ACC112 (cell line): ENCODE measurements around the gene REC8.
A peak's percentile ranks its signal among the peaks of the same experiment; 100 is the strongest.
"Not testable (repeated sequence)": the region's sequence is repeated elsewhere in the genome, so short reads cannot be mapped to it uniquely, and the experiment has no call there.

Source experiments
- H2AFZ ChIP-seq: fragments of 200-600 bp; sonication (generic); one replicate; pipeline ENCODE4 v1.6.0; 2017; ENCODE audit warnings: antibody characterized with exemption, low read length; ENCODE audit not compliant: unreplicated experiment
- H3K27ac ChIP-seq: fragments of 200-600 bp; sonication (generic); 2 replicates; pipeline ENCODE4 v1.5.1; 2014; ENCODE audit warnings: low read depth, mild to moderate bottlenecking, antibody characterized with exemption, low read length, moderate library complexity
- H3K27me3 ChIP-seq: fragments of 200-600 bp; sonication (generic); 2 replicates; pipeline ENCODE4 v1.6.1; 2014; ENCODE audit warnings: mild to moderate bottlenecking, antibody characterized with exemption, low read length, moderate library complexity, mixed read lengths; ENCODE audit not compliant: insufficient read depth
- H3K36me3 ChIP-seq: fragments of 200-600 bp; sonication (generic); 2 replicates; pipeline ENCODE4 v1.6.1; 2016; ENCODE audit warnings: mild to moderate bottlenecking, antibody characterized with exemption, low read length, moderate library complexity, mixed read lengths; ENCODE audit not compliant: insufficient read depth
- H3K4me1 ChIP-seq: fragments of 200-600 bp; sonication (generic); one replicate; pipeline ENCODE4 v1.6.1; 2016; ENCODE audit warnings: low read length, mixed read lengths; ENCODE audit not compliant: insufficient read depth, unreplicated experiment, control insufficient read depth
- H3K4me3 ChIP-seq: fragments of 200-600 bp; sonication (generic); 2 replicates; pipeline ENCODE4 v1.5.1; 2014; ENCODE audit warnings: mild to moderate bottlenecking, low read depth, low read length
- H3K79me2 ChIP-seq: fragments of 200-600 bp; sonication (generic); one replicate; pipeline ENCODE4 v1.6.0; 2016; ENCODE audit warnings: low read length; ENCODE audit not compliant: control insufficient read depth, unreplicated experiment, insufficient read depth

The REC8 gene

GRCh38 chr14:24196071-24197055, 24.5 kb downstream of the REC8 start:
- H3K4me1 ChIP-seq: peaks cover 17% of the 10 kb centered on the region
- peaks cover 50% of the 10 kb centered on the region for H3K79me2 ChIP-seq
- no peaks in the 10 kb centered on the region for H3K27me3 ChIP-seq
- H2AFZ ChIP-seq: peak overlapping the region; percentile 94
- peaks cover 14% of the 10 kb centered on the region for H3K36me3 ChIP-seq
- H3K27ac ChIP-seq: peak overlapping the region; percentile 94
- H3K4me3 ChIP-seq: peak overlapping the region; percentile 96

GRCh38 chr14:24197056-24197450, 25.2 kb downstream of the REC8 start:
- peaks cover 50% of the 10 kb centered on the region for H3K79me2 ChIP-seq
- no peaks in the 10 kb centered on the region for H3K27me3 ChIP-seq
- peaks cover 17% of the 10 kb centered on the region for H3K4me1 ChIP-seq
- H3K27ac ChIP-seq: no peak overlapping the region
- H2AFZ ChIP-seq: no peak overlapping the region
- peak overlapping the region; percentile 96; the same call in 1 of the 2 replicates for H3K4me3 ChIP-seq
- H3K36me3 ChIP-seq: peaks cover 17% of the 10 kb centered on the region

GRCh38 chr14:24198814-24199524, 27.1 kb downstream of the REC8 start:
- H3K79me2 ChIP-seq: peaks cover 39% of the 10 kb centered on the region
- peaks cover 14% of the 10 kb centered on the region for H3K36me3 ChIP-seq

GRCh38 chr14:24202538-24202937, 30.7 kb downstream of the REC8 start:
- H3K27me3 ChIP-seq, H3K27ac ChIP-seq, H2AFZ ChIP-seq, H3K4me3 ChIP-seq, H3K4me1 ChIP-seq: not testable (repeated sequence)
- H3K79me2 ChIP-seq: peaks cover 10% of the 10 kb centered on the region
- peaks cover 37% of the 10 kb centered on the region for H3K36me3 ChIP-seq

More at GRCh38 chr14:24198814-24199524, 27.1 kb downstream of the REC8 start:
- H3K4me3 ChIP-seq: no peak overlapping the region
- H3K27ac ChIP-seq: no peak overlapping the region
- H3K27me3 ChIP-seq: no peaks in the 10 kb centered on the region
- H2AFZ ChIP-seq: no peak overlapping the region
- H3K4me1 ChIP-seq: peaks cover 15% of the 10 kb centered on the region

GRCh38 chr14:24203249-24203886, 31.5 kb downstream of the REC8 start:
- not testable (repeated sequence) for H3K27ac ChIP-seq, H3K27me3 ChIP-seq, H2AFZ ChIP-seq, H3K4me3 ChIP-seq, H3K79me2 ChIP-seq, H3K4me1 ChIP-seq
- peaks cover 45% of the 10 kb centered on the region for H3K36me3 ChIP-seq

- H3K36me3 ChIP-seq: peaks cover 46% of the 10 kb centered on the region
- H3K4me1 ChIP-seq: no peaks in the 10 kb centered on the region
- H2AFZ ChIP-seq: no peak overlapping the region
- H3K4me3 ChIP-seq: no peak overlapping the region
- H3K27ac ChIP-seq: no peak overlapping the region
- no peaks in the 10 kb centered on the region for H3K79me2 ChIP-seq
- H3K27me3 ChIP-seq: no peaks in the 10 kb centered on the region
These were observed 32.6 kb downstream of the REC8 start for GRCh38 chr14:24204163-24205146.

- Histone ChIP-seq H3K36me3 (peaks cover 51% of the 10 kb centered on the region), H3K27me3 (no peaks in the 10 kb centered on the region)
These were observed 34.6 kb downstream of the REC8 start for GRCh38 chr14:24206260-24207103.

GRCh38 chr14:24207104-24207551, 35.2 kb downstream of the REC8 start:
- Histone ChIP-seq H3K79me2 (peaks cover 6% of the 10 kb centered on the region), H3K27ac (no peak overlapping the region), H3K36me3 (peaks cover 48% of the 10 kb centered on the region), H3K27me3 (no peaks in the 10 kb centered on the region), H3K4me1 (no peaks in the 10 kb centered on the region), H3K4me3 (no peak overlapping the region), H2AFZ (no peak overlapping the region)

More at GRCh38 chr14:24206260-24207103, 34.6 kb downstream of the REC8 start:
- Histone ChIP-seq H3K27ac (no peak overlapping the region), H2AFZ (no peak overlapping the region), H3K79me2 (peaks cover 1% of the 10 kb centered on the region), H3K4me3 (no peak overlapping the region), H3K4me1 (no peaks in the 10 kb centered on the region)

GRCh38 chr14:24207625-24208024, 35.7 kb downstream of the REC8 start:
- H2AFZ ChIP-seq: no peak overlapping the region
- H3K36me3 ChIP-seq: peaks cover 48% of the 10 kb centered on the region
- H3K4me3 ChIP-seq: no peak overlapping the region
- no peak overlapping the region for H3K27ac ChIP-seq
- peaks cover 10% of the 10 kb centered on the region for H3K79me2 ChIP-seq
- no peaks in the 10 kb centered on the region for H3K27me3 ChIP-seq
- H3K4me1 ChIP-seq: no peaks in the 10 kb centered on the region
